ENCODE results near the gene MRPS23. TPM values are rescaled to one million over a fixed set of nuclear protein-coding genes. Genes with fewer than 3 reads are reported as not detected.

MRPS23 gene
- total RNA-seq, 1 experiment from 2014 or later: 52.0 TPM

GRCh38 chr17:57833179-57833939 lies 16.5 kb downstream of the MRPS23 start:
- Histone ChIP-seq H3K27me3 (no peaks in the 10 kb centered on the region), H3K9me3 (no peaks in the 10 kb centered on the region), H3K36me3 (peaks cover 6% of the 10 kb centered on the region), H3K4me3 (no peak overlapping the region)
- peak; percentile 37 for DNase-seq

- no peaks in the 10 kb centered on the region for H3K27me3 ChIP-seq
- H3K9me3 ChIP-seq: no peaks in the 10 kb centered on the region
- H3K36me3 ChIP-seq: peaks cover 5% of the 10 kb centered on the region
- H3K4me3 ChIP-seq: no peak overlapping the region
- no peak for DNase-seq
Measured at GRCh38 chr17:57832314-57833178, 17.3 kb downstream of the MRPS23 start.

DNA sequence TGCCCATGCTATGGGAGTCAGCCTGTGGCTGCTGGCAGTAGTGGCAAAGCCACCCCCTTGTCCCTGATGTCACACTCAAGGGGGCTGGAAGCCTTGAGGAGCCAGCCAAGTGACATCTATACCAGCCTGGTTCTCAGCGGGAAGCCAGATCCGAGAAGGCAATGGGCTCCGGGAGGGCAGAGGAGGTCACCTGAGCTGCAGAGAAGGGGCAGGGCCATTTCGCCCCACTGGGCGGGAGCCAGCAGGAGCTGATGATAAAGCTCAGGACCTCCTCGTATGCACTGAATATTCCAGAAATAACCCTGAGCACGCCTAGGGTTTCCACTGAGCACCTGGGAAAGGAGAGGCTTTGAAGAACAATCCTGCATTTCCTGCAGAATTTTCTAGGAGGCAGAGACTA lies 19.0 kb downstream of the MRPS23 start:
- no peak for DNase-seq
- no peaks in the 10 kb centered on the region for H3K27me3 ChIP-seq
- no peaks in the 10 kb centered on the region for H3K9me3 ChIP-seq
- H3K36me3 ChIP-seq: no peaks in the 10 kb centered on the region
- H3K4me3 ChIP-seq: no peak overlapping the region

DNA sequence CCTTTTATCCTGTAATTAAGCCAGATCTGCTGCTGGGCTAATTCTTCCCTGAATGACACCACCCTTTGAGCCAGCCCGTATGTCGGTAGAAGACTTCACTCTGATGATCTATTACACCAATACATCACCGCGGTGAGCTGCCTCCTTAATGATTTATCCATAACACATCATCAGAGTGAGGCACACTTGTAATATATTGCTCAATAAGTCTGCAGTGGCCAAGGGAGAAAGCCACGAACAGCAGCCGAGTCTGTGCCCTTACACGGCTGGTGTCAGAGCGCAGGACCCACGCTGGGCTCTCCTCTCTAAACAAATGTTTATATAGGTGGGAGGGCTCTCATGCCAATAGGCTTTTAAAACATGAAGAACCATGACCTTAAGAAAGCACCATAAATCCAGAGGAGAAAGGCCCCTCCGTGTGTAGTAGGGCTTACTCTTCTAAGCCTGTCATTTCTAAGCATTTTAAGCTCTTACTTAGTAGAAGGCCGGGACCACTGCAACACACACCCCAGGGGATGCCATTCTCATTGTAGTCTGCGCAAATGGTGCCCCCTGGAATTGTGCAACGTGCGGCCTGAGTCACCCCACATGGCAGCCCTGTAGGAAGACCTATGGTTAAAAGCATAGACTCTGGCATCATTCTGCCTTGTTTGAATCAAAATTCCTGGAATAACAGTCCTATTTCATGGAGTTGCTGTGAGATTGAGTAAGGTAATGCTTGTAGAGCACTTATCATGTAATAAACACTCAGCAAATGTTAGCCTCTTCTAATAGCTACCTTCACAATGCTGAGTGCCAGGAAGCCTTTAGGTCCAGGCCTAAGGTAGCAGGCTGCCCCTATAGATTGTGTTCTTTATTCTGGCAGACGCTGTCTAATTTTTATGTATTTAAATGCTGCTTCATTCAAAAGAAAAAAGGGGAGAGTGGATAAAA lies 26.1 kb downstream of the MRPS23 start:
- no peaks in the 10 kb centered on the region for H3K9me3 ChIP-seq
- H3K27me3 ChIP-seq: no peaks in the 10 kb centered on the region
- no peaks in the 10 kb centered on the region for H3K36me3 ChIP-seq
- H3K4me3 ChIP-seq: no peak overlapping the region
- no peak for DNase-seq

GRCh38 chr17:57819867-57820266 lies 30.0 kb downstream of the MRPS23 start:
- no peaks in the 10 kb centered on the region for H3K9me3 ChIP-seq

DNA sequence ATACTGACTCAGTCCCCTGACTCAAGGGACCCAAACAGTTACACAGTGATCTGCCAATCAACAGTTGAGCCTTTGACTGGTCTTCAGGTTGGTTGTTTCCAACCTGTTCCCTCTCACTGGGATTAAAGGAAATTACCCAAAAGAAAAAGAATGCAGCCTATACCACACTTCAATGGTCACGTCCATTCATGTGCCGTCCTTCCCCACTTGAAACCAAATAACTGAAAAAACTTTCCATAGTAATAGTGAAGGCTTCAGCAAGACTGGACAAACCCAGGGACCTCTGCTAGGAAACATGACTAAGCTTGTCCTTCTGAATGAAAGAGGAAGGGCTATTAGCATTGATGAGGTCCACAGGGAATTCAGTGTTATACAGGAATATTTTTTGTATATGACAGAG lies 30.6 kb downstream of the MRPS23 start:
- Histone ChIP-seq H3K4me3 (no peak overlapping the region), H3K36me3 (no peaks in the 10 kb centered on the region), H3K27me3 (no peaks in the 10 kb centered on the region), H3K9me3 (no peaks in the 10 kb centered on the region)
- DNase-seq: no peak

More at GRCh38 chr17:57819867-57820266, 30.0 kb downstream of the MRPS23 start:
- H3K4me3 ChIP-seq: no peak overlapping the region
- no peaks in the 10 kb centered on the region for H3K36me3 ChIP-seq
- H3K27me3 ChIP-seq: no peaks in the 10 kb centered on the region
- DNase-seq: no peak

DNA sequence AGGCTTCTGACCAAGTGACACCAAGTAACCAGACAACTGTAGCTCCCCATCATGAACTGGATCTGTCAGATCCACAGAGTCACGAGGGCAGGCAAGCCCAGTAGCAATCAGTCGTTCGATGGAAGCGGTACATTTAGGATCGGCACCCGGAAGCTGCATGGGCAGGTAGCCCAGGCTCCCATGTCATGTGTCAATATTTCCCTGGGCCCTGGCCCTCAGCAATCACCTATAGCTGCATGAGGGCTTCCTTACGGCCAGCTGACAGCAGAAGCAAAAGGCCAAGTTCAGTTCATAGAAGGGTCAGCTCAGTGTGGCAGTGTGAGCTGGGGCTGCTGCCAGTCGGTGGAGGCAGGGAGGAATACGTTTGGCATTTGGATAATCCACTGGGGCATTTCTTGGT lies 31.8 kb downstream of the MRPS23 start:
- no peak for DNase-seq
- Histone ChIP-seq H3K9me3 (no peaks in the 10 kb centered on the region), H3K4me3 (no peak overlapping the region), H3K36me3 (no peaks in the 10 kb centered on the region), H3K27me3 (no peaks in the 10 kb centered on the region)

DNA sequence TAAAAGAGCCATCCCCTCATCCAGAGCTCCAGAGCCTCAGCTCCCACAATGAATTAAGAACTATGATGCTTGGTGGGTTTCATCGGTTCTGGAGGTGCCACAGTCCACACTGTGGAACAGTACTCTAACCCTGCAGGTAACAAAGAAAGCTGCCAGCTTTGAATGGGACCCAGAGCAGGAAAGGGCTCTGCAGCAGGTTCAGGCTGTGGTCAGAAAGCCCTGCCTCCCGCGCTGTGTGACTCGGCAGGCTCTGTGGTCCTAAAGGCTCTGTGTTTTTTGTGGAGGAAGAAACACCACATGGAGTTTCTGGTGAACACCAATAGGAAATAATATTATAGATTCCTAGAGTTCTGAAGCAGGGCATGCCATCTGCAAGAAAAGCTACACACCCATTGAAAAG lies 32.5 kb downstream of the MRPS23 start:
- H3K9me3 ChIP-seq: no peaks in the 10 kb centered on the region
- no peak for DNase-seq

DNA sequence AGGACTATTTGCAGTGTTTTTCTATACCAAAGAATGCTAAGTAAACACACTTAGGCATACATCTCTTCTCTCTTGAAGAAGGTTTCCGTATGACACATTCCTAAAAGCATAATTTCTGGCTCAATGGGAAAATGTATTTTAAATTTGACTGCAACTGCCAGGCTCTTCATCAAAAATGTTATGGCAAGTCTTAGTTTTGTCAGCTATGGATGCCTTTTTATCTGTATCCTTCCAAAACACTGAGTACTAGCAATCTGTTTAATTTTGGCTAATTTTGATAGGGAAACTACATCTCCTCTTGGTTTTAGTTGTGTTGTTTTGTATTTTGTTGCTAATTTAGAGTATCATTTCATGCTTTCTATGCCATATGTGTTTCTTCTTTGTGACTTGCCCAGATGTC lies 35.4 kb downstream of the MRPS23 start:
- no peak overlapping the region for H3K4me3 ChIP-seq
- no peaks in the 10 kb centered on the region for H3K9me3 ChIP-seq
- no peaks in the 10 kb centered on the region for H3K36me3 ChIP-seq
- DNase-seq: no peak
- H3K27me3 ChIP-seq: no peaks in the 10 kb centered on the region

More for the DNA sequence above, 32.5 kb downstream of the MRPS23 start:
- Histone ChIP-seq H3K36me3 (no peaks in the 10 kb centered on the region), H3K4me3 (no peak overlapping the region), H3K27me3 (no peaks in the 10 kb centered on the region)

DNA sequence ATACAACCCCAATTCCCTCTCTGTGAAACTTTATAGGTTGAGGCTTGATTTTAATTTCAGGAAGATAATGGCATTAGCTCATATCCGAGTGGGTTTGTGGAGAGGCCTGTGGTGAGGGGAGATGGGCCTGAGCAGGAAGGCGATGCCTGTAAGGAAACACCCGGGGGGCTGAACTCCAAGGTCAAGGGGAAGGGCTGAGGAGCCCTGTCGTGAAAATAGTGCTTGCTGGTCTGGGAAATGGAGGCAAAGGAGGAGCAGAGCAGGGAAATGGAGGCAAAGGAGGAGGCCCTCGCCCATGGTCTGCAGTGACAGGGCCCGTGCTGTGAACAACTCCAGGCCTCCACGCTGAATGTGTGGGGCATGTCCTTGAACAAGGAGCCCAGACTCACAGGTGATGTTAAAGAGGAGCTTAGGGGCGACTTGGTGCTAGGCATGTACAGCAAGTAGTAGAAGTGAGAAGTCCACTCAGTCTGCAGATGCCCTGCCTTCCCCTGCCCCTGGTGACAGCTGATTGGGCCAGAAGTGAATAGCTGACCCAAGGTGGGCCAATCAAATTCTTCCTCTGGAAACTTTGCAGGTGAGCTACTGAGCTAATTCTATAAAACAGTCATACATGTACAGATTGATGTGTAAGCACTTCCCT lies 38.1 kb downstream of the MRPS23 start:
- H3K27me3 ChIP-seq: no peaks in the 10 kb centered on the region
- no peaks in the 10 kb centered on the region for H3K9me3 ChIP-seq
- H3K36me3 ChIP-seq: no peaks in the 10 kb centered on the region
- no peak overlapping the region for H3K4me3 ChIP-seq
- no peak for DNase-seq

DNA sequence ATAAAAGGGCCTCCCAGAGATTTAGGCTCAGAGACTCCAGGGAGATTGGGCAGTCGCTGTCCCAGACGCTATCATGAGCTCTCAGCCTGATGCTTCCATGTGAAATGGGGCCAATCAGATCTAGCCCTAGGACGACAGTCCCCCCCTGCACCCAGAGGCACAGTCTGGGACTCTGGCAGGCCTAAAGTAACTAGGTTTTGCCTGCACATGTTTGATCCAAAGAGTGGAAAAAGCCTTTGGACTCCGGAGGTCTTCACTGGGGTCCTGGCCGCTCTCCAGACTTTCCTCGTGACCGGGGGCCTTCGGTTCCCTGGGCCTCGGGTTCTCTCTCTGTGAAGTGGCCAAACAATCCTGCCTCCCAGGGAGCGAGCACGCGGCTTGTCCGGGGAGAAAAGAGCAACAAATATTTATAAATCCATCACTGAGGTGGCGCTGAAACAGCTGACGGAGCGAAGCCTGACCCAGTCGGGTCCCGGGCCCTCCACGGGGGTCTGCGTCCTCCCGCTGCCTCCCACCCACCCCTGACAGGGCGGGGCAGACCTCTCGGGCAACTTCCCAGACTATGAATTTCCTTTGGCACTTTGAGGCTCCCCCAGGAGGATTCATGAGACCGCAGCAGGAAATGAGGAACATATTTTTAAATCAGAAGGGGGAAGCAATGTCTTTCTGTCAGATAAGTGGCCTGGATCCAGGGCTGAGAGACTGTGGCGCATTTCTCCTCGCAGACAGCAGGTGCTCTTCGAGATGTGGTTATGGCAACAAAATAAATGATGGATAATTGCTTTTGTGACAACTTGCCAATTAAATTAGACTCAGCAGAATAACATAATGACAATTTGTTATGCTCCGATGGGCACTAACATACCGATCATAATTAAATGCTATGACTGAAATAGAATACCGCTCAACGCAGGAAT lies 38.9 kb downstream of the MRPS23 start:
- no peak overlapping the region for H3K4me3 ChIP-seq
- H3K36me3 ChIP-seq: no peaks in the 10 kb centered on the region
- DNase-seq: peak; percentile 9
- H3K9me3 ChIP-seq: no peaks in the 10 kb centered on the region
- no peaks in the 10 kb centered on the region for H3K27me3 ChIP-seq

GRCh38 chr17:57809879-57810278 lies 40.0 kb downstream of the MRPS23 start:
- no peak overlapping the region for H3K4me3 ChIP-seq
- DNase-seq: no peak
- no peaks in the 10 kb centered on the region for H3K9me3 ChIP-seq
- H3K27me3 ChIP-seq: no peaks in the 10 kb centered on the region
- no peaks in the 10 kb centered on the region for H3K36me3 ChIP-seq

DNA sequence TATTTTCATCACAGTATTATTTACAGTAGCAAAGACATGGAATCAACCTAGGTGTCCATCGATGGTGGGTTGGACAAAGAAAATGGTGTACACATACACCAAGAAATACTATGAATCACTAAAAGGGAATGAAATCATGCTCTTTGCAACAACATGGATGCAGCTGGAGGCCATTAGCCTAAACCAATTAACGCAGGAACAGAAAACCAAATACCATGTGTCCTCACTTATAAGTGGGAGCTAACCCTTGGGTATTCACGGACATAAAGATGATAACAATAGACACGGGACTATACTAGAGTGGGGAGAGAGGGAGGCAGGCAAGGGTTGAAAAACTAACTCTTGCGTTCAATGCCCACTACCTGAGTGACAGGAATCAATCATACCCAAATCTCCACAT lies 41.0 kb downstream of the MRPS23 start:
- no peak overlapping the region for H3K4me3 ChIP-seq
- DNase-seq: no peak
- H3K36me3 ChIP-seq: no peaks in the 10 kb centered on the region
- no peaks in the 10 kb centered on the region for H3K9me3 ChIP-seq
- H3K27me3 ChIP-seq: no peaks in the 10 kb centered on the region

DNA sequence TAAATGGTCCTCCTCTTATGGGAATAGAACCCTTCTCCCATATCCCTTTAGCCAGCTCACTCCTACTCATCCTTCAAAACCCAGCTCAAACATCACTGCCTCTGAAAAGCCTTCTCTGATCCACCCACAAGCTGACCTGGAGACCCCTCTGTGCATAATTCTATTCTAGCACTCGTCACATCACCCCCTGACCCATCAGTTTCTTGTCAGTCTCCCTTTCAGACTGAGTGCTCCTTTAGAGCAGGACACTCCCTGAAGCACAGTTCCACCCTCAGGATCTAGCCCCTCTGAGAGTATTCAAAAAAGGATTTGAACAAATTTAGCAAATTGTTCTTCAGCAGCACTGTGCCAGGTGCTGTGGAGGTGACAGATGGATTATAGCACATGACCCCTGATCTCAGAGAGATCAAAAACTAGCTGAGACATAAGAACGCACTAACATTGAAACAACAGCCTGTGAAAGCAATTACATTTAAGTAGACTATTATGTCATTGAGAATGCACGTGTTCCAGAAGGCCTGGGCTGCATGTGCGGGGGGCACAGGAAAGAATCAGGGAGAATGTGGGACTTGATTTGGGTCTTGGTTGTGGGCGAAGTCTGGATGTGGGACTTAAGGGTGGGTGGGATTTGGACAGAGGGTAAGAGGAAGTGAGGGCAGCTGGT lies 43.5 kb downstream of the MRPS23 start:
- no peak for DNase-seq
- no peaks in the 10 kb centered on the region for H3K9me3 ChIP-seq
- no peaks in the 10 kb centered on the region for H3K27me3 ChIP-seq
- H3K36me3 ChIP-seq: no peaks in the 10 kb centered on the region
- no peak overlapping the region for H3K4me3 ChIP-seq

- DNase-seq: no peak
- Histone ChIP-seq H3K9me3 (no peaks in the 10 kb centered on the region), H3K27me3 (no peaks in the 10 kb centered on the region), H3K36me3 (no peaks in the 10 kb centered on the region), H3K4me3 (no peak overlapping the region)
Measured at GRCh38 chr17:57803021-57803420, 46.8 kb downstream of the MRPS23 start.

Measured in MG63 (cell line).